ENCODE data around the gene AGER.
A peak's percentile ranks its signal among the peaks of the same experiment; 100 is the strongest.
"Not testable (repeated sequence)": the region's sequence is repeated elsewhere in the genome, so short reads cannot be mapped to it uniquely, and the experiment has no call there.

AGER gene

GRCh38 chr6:32196682-32197616 lies 12.9 kb upstream of the AGER start:
- Histone ChIP-seq H3K27me3 (peaks cover 8% of the 10 kb centered on the region), H3K4me1 (ENCODE audit: control insufficient read depth in 1 of 2, insufficient read depth in 1 of 2, low read depth in 1 of 2, low read length in 1 of 2) (peaks cover 43% of the 10 kb centered on the region in 2 experiments), H3K9me3 (no peaks in the 10 kb centered on the region), H3K36me3 (no peaks in the 10 kb centered on the region), H3K4me3 (ENCODE audit: low read depth in 1 of 2, low read length in 1 of 2) (peak overlapping the region; percentile 84 to 96), H3K27ac (peak overlapping the region; percentile 95)
- TF ChIP-seq CTCF (IDR thresholded peaks at IDR 0.05), result peak; percentile 55

- Histone ChIP-seq H3K9me3 (no peaks in the 10 kb centered on the region), H3K4me1 (ENCODE audit: control insufficient read depth in 1 of 2, insufficient read depth in 1 of 2, low read depth in 1 of 2, low read length in 1 of 2) (peaks cover 43 to 51% of the 10 kb centered on the region in 2 experiments), H3K4me3 (ENCODE audit: low read depth in 1 of 2, low read length in 1 of 2) (peak overlapping the region; percentile 84 to 96), H3K27me3 (peaks cover 7% of the 10 kb centered on the region), H3K36me3 (peaks cover 3% of the 10 kb centered on the region), H3K27ac (peak overlapping the region; percentile 95)
- no peak for TF ChIP-seq CTCF (IDR thresholded peaks at IDR 0.05)
Measured at GRCh38 chr6:32195902-32196681, 12.0 kb upstream of the AGER start.

- peak; percentile 96 for TF ChIP-seq CTCF (IDR thresholded peaks at IDR 0.05)
- H3K9me3 ChIP-seq, result no peaks in the 10 kb centered on the region
- H3K4me3 ChIP-seq (ENCODE audit: low read depth in 1 of 2, low read length in 1 of 2), result peak overlapping the region; percentile 84 to 96
- peak overlapping the region; percentile 95 for H3K27ac ChIP-seq
- H3K36me3 ChIP-seq, result peaks cover 8% of the 10 kb centered on the region
- peaks cover 46 to 55% of the 10 kb centered on the region in 2 experiments for H3K4me1 ChIP-seq (ENCODE audit: control insufficient read depth in 1 of 2, insufficient read depth in 1 of 2, low read depth in 1 of 2, low read length in 1 of 2)
- H3K27me3 ChIP-seq, result peaks cover 2% of the 10 kb centered on the region
Measured at GRCh38 chr6:32195652-32195901, 11.5 kb upstream of the AGER start.

GRCh38 chr6:32194825-32195651 lies 11.0 kb upstream of the AGER start:
- Histone ChIP-seq H3K4me3 (ENCODE audit: low read depth in 1 of 2, low read length in 1 of 2) (peak overlapping the region; percentile 81 to 96), H3K4me1 (ENCODE audit: control insufficient read depth in 1 of 2, insufficient read depth in 1 of 2, low read depth in 1 of 2, low read length in 1 of 2) (peaks cover 46 to 55% of the 10 kb centered on the region in 2 experiments), H3K36me3 (peaks cover 9% of the 10 kb centered on the region), H3K27me3 (no peaks in the 10 kb centered on the region), H3K9me3 (no peaks in the 10 kb centered on the region), H3K27ac (peak overlapping the region; percentile 95)
- TF ChIP-seq CTCF (IDR thresholded peaks at IDR 0.05), result no peak

- Histone ChIP-seq H3K4me3 (ENCODE audit: low read depth in 1 of 2, low read length in 1 of 2) (peak overlapping the region; percentile 81 to 96), H3K36me3 (peaks cover 9% of the 10 kb centered on the region), H3K4me1 (ENCODE audit: control insufficient read depth in 1 of 2, insufficient read depth in 1 of 2, low read depth in 1 of 2, low read length in 1 of 2) (peaks cover 46 to 53% of the 10 kb centered on the region in 2 experiments), H3K27me3 (no peaks in the 10 kb centered on the region), H3K27ac (peak overlapping the region; percentile 95), H3K9me3 (no peaks in the 10 kb centered on the region)
- TF ChIP-seq CTCF (IDR thresholded peaks at IDR 0.05), result no peak
Measured at GRCh38 chr6:32194388-32194787, 10.3 kb upstream of the AGER start.

GRCh38 chr6:32193096-32193495 lies 9.0 kb upstream of the AGER start:
- H3K36me3 ChIP-seq, result peaks cover 12% of the 10 kb centered on the region
- H3K27me3 ChIP-seq, H3K9me3 ChIP-seq: not testable (repeated sequence)
- peak overlapping the region; percentile 81 to 97 for H3K4me3 ChIP-seq (ENCODE audit: low read depth in 1 of 2, low read length in 1 of 2)
- peak overlapping the region; percentile 95 for H3K27ac ChIP-seq
- peaks cover 55 to 64% of the 10 kb centered on the region in 2 experiments for H3K4me1 ChIP-seq (ENCODE audit: control insufficient read depth in 1 of 2, insufficient read depth in 1 of 2, low read depth in 1 of 2, low read length in 1 of 2)

All from neutrophil (primary cell).